Smooth muscle cell (in vitro differentiated cells): Measurements from ENCODE around the gene GAPDH. TPM values are rescaled to one million over a fixed set of nuclear protein-coding genes. Genes with fewer than 3 reads are reported as not detected.
"Not testable (repeated sequence)": the region's sequence is repeated elsewhere in the genome, so short reads cannot be mapped to it uniquely, and the experiment has no call there.

Experiments used
- DNase-seq: peaks from one replicate; lab custom pipeline; 2025; ENCODE audit not compliant: unreplicated experiment; lab: John Stamatoyannopoulos, UW
- H2AFZ ChIP-seq: fragments of 200-600 bp; sonication (generic); 2 replicates; pipeline ENCODE4 v1.6.0; 2016; ENCODE audit warnings: antibody characterized with exemption, low read depth, mild to moderate bottlenecking
- H3F3A ChIP-seq: fragments of 200-600 bp; sonication (generic); 2 replicates; pipeline ENCODE4 v1.6.0; 2017; ENCODE audit warnings: antibody characterized with exemption, low read depth
- H3K27ac ChIP-seq: fragments of 200-600 bp; sonication (generic); 2 replicates; pipeline ENCODE4 v1.5.1; 2016; ENCODE audit warnings: low read depth, mild to moderate bottlenecking
- H3K27me3 ChIP-seq: fragments of 200-600 bp; sonication (generic); 2 replicates; pipeline ENCODE4 v1.6.1; 2016; ENCODE audit warnings: low read depth, mild to moderate bottlenecking
- H3K36me3 ChIP-seq: fragments of 200-600 bp; sonication (generic); 2 replicates; pipeline ENCODE4 v1.5.1; 2016; ENCODE audit warnings: low read depth
- H3K4me1 ChIP-seq: fragments of 200-600 bp; sonication (generic); 2 replicates; pipeline ENCODE4 v1.5.1; 2016; ENCODE audit warnings: low read depth
- H3K4me2 ChIP-seq: fragments of 200-600 bp; sonication (generic); 2 replicates; pipeline ENCODE4 v1.6.0; 2016; ENCODE audit warnings: mild to moderate bottlenecking
- H3K4me3 ChIP-seq: fragments of 200-600 bp; sonication (generic); 2 replicates; pipeline ENCODE4 v1.5.1; 2016; ENCODE audit warnings: mild to moderate bottlenecking
- H3K79me2 ChIP-seq: fragments of 200-600 bp; sonication (generic); 2 replicates; pipeline ENCODE4 v1.6.0; 2016; ENCODE audit warnings: low read depth, mild to moderate bottlenecking
- H3K9ac ChIP-seq: fragments of 200-600 bp; sonication (generic); 2 replicates; pipeline ENCODE4 v1.6.0; 2016; ENCODE audit warnings: low read depth
- H3K9me3 ChIP-seq: fragments of 200-600 bp; sonication (generic); replicated peaks from 2 replicates; pipeline ENCODE4 v1.5.1; 2016; ENCODE audit warnings: low read depth
- H4K20me1 ChIP-seq: fragments of 200-600 bp; sonication (generic); 2 replicates; pipeline ENCODE4 v1.6.0; 2016; ENCODE audit warnings: low read depth
- whole genome bisulfite sequencing: methylation state at CpG from one replicate; pipeline ENCODE4 v1.1.7; 2016; ENCODE audit warnings: low lambda C conversion rate; 5-methylcytosine and 5-hydroxymethylcytosine counted together
- polyA plus RNA-seq: library from polyadenylated mRNA; unstranded; fragments of >200 nt; fragmentation: Nextera tagmentation; extraction: Ambion mirVana; gene quantifications from 2 replicates; pipeline ENCODE4 v1.2.1, GENCODE V29; 2016
- total RNA-seq: library from RNA; depleted of rRNA; stranded (reverse); fragments of >200 nt; gene quantifications from 2 replicates; pipeline ENCODE4 v1.2.3, GENCODE V29; 2014
- TF ChIP-seq, protein P1 (sequence below): fragments of 200-600 bp; sonication (generic); IDR thresholded peaks from 2 replicates; pipeline ENCODE4 v1.5.1; 2017; ENCODE audit warnings: borderline replicate concordance, mild to moderate bottlenecking, antibody characterized with exemption; ENCODE audit not compliant: insufficient read depth, poor library complexity, severe bottlenecking

The GAPDH gene
- total and polyA plus RNA-seq, 2 experiments from 2014 or later = 5,158 to 9,934 TPM

GRCh38 chr12:6575648-6576047, 41.3 kb downstream of the GAPDH start:
- H2AFZ ChIP-seq = no peak overlapping the region
- no peak overlapping the region for H3K4me3 ChIP-seq
- no peak for DNase-seq
- H3K27me3 ChIP-seq = no peaks in the 10 kb centered on the region
- TF ChIP-seq, protein P1, sequence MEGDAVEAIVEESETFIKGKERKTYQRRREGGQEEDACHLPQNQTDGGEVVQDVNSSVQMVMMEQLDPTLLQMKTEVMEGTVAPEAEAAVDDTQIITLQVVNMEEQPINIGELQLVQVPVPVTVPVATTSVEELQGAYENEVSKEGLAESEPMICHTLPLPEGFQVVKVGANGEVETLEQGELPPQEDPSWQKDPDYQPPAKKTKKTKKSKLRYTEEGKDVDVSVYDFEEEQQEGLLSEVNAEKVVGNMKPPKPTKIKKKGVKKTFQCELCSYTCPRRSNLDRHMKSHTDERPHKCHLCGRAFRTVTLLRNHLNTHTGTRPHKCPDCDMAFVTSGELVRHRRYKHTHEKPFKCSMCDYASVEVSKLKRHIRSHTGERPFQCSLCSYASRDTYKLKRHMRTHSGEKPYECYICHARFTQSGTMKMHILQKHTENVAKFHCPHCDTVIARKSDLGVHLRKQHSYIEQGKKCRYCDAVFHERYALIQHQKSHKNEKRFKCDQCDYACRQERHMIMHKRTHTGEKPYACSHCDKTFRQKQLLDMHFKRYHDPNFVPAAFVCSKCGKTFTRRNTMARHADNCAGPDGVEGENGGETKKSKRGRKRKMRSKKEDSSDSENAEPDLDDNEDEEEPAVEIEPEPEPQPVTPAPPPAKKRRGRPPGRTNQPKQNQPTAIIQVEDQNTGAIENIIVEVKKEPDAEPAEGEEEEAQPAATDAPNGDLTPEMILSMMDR = no peak
- peaks cover 48% of the 10 kb centered on the region for H3K36me3 ChIP-seq
- no peaks in the 10 kb centered on the region for H3K4me1 ChIP-seq
- no peaks in the 10 kb centered on the region for H3K9me3 ChIP-seq
- H3F3A ChIP-seq = peaks cover 48% of the 10 kb centered on the region
- H3K27ac ChIP-seq = no peak overlapping the region
- peaks cover 13% of the 10 kb centered on the region for H3K79me2 ChIP-seq
- H3K4me2 ChIP-seq = no peak overlapping the region
- H4K20me1 ChIP-seq = no peaks in the 10 kb centered on the region
- H3K9ac ChIP-seq = no peak overlapping the region
- 93% methylated on average over 8 of the region's 8 CpGs for WGBS

GRCh38 chr12:6582196-6582595, 47.9 kb downstream of the GAPDH start:
- no peak overlapping the region for H3K4me3 ChIP-seq
- peaks cover 28% of the 10 kb centered on the region for H3K79me2 ChIP-seq
- no peak overlapping the region for H3K9ac ChIP-seq
- WGBS = 83% methylated on average over 6 of the region's 6 CpGs
- no peak for DNase-seq
- H3F3A ChIP-seq = peaks cover 16% of the 10 kb centered on the region
- H3K27me3 ChIP-seq = no peaks in the 10 kb centered on the region
- H3K4me2 ChIP-seq = no peak overlapping the region
- no peaks in the 10 kb centered on the region for H3K9me3 ChIP-seq
- no peaks in the 10 kb centered on the region for H3K4me1 ChIP-seq
- peaks cover 47% of the 10 kb centered on the region for H3K36me3 ChIP-seq
- TF ChIP-seq, protein P1 = no peak
- no peak overlapping the region for H3K27ac ChIP-seq
- no peak overlapping the region for H2AFZ ChIP-seq
- H4K20me1 ChIP-seq = peaks cover 47% of the 10 kb centered on the region

GRCh38 chr12:6582959-6583358, 48.6 kb downstream of the GAPDH start:
- peaks cover 52% of the 10 kb centered on the region for H4K20me1 ChIP-seq
- no peak overlapping the region for H2AFZ ChIP-seq
- H3K4me3 ChIP-seq = no peak overlapping the region
- WGBS = 97% methylated on average over 12 of the region's 12 CpGs
- no peak overlapping the region for H3K9ac ChIP-seq
- H3K79me2 ChIP-seq = peaks cover 24% of the 10 kb centered on the region
- H3K9me3 ChIP-seq = no peaks in the 10 kb centered on the region
- TF ChIP-seq, protein P1 = no peak
- no peaks in the 10 kb centered on the region for H3K4me1 ChIP-seq
- no peak for DNase-seq
- no peak overlapping the region for H3K27ac ChIP-seq
- H3F3A ChIP-seq = peaks cover 13% of the 10 kb centered on the region
- H3K4me2 ChIP-seq = no peak overlapping the region
- H3K27me3 ChIP-seq = no peaks in the 10 kb centered on the region
- peaks cover 47% of the 10 kb centered on the region for H3K36me3 ChIP-seq

GRCh38 chr12:6584293-6584692, 50.0 kb downstream of the GAPDH start:
- no peak overlapping the region for H3K9ac ChIP-seq
- no peak overlapping the region for H3K4me3 ChIP-seq
- H3K4me2 ChIP-seq = no peak overlapping the region
- H3K27me3 ChIP-seq = no peaks in the 10 kb centered on the region
- peaks cover 8% of the 10 kb centered on the region for H3F3A ChIP-seq
- H2AFZ ChIP-seq = no peak overlapping the region
- H3K36me3 ChIP-seq = peaks cover 41% of the 10 kb centered on the region
- no peaks in the 10 kb centered on the region for H3K9me3 ChIP-seq
- DNase-seq = no peak
- TF ChIP-seq, protein P1 = no peak
- no peak overlapping the region for H3K27ac ChIP-seq
- H4K20me1 ChIP-seq = peaks cover 65% of the 10 kb centered on the region
- 83% methylated on average over 10 of the region's 10 CpGs for WGBS
- H3K79me2 ChIP-seq = peaks cover 28% of the 10 kb centered on the region
- H3K4me1 ChIP-seq = no peaks in the 10 kb centered on the region

- H3K9me3 ChIP-seq, DNase-seq, H3F3A ChIP-seq, H3K4me1 ChIP-seq, H2AFZ ChIP-seq, H3K4me3 ChIP-seq, H3K27me3 ChIP-seq, H3K4me2 ChIP-seq, H3K9ac ChIP-seq: not testable (repeated sequence)
- Histone ChIP-seq H3K36me3 (peaks cover 40% of the 10 kb centered on the region), H4K20me1 (peaks cover 77% of the 10 kb centered on the region), H3K27ac (peak overlapping the region; percentile 31), H3K79me2 (peaks cover 34% of the 10 kb centered on the region)
- WGBS = 94% methylated on average over 8 of the region's 8 CpGs
Measured at GRCh38 chr12:6586569-6586968, 52.3 kb downstream of the GAPDH start.
